ENCODE measurements around the gene ABCB8.
"Not testable (repeated sequence)": the region's sequence is repeated elsewhere in the genome, so short reads cannot be mapped to it uniquely, and the experiment has no call there.

The ABCB8 gene

DNA sequence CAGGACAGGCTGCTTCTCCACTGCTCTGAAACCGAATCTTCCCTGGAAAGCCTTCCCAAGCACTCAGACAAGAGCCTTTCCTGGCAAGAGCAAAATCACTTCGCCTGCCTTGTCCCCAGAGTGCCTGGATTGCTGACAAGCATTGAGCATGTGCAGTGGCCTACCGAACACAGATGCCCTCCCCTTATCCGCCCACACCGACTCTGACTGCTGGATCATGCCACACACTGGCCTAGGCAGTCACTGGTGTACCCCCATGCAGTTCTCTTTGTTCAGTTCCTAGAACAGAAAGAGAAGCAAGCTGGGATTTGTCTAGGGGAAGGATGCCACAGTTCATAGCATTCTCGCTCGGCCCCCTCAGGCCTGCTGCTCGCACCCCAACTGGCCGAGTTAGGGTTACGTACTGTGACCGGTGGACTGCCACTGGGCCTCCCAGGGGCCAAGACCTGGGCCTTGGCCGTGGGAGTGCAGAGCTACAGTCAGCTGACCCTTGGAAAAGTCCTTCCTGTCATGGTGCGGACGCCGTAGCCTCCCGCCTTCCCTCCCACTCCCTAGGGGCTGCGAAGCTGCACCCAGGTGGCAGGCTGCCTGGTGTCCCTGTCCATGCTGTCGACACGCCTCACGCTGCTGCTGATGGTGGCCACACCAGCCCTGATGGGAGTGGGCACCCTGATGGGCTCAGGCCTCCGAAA is 6.9 kb downstream of the ABCB8 start:
- DNase-seq (ENCODE audit: low read depth) = no peak

DNA sequence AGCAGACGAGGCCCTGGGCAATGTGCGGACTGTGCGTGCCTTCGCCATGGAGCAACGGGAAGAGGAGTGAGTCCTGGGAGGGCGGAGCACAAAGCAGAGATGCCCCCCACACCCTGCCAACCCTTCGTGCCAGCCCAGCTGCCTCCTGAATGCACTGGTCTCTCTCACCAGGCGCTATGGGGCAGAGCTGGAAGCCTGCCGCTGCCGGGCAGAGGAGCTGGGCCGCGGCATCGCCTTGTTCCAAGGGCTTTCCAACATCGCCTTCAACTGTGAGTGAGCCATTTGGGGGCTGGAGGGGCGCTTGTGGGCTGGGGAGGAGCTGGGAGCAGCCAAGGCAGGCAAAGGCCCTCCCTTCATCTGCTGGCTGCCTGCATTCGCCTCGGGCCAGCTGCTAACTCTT is 7.7 kb downstream of the ABCB8 start:
- DNase-seq (ENCODE audit: low read depth) = no peak

DNA sequence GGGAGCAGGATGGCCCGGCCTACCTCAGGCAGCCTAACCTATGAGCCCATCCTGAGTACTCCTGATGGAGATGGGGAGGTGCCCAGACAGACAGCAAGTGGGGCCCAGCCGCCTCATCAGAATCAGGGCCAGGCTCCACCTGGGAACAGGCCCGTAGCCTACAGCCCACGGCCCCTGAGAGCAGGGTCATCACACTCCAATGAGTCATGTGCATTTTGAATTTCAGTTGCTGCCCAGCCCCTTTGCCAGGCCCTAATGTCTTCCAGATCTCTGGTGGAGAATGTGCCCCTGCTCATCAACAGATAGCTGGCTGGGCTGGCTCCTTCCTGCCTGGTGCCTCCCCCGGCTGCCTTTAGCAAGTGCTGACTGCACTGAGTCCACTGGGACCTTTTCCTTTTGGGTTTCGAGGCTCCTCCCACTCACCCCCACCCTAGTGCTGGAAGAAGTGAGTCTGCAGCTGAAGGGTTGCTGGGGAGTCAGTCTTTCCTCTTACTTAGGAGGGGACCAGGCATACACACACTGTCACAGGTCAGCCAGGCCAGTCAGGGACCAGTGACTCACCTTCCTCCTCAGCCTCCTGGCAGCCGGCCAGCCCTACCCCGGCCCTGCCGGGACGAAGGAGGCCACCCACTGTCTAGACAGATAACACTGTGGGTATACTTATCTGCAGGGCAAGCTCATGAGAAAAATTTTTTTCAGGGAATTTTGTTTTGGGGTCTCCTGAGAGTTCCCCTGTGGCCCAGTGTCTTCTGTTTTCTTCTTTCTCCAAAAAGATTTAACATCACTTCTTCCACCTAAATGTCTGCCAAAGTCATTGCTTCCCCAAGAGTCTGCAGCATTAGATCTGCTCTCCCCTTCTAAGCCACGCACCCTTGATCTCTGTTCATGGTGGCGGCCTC is 10.9 kb downstream of the ABCB8 start:
- DNase-seq (ENCODE audit: low read depth) = peak; percentile 60

DNA sequence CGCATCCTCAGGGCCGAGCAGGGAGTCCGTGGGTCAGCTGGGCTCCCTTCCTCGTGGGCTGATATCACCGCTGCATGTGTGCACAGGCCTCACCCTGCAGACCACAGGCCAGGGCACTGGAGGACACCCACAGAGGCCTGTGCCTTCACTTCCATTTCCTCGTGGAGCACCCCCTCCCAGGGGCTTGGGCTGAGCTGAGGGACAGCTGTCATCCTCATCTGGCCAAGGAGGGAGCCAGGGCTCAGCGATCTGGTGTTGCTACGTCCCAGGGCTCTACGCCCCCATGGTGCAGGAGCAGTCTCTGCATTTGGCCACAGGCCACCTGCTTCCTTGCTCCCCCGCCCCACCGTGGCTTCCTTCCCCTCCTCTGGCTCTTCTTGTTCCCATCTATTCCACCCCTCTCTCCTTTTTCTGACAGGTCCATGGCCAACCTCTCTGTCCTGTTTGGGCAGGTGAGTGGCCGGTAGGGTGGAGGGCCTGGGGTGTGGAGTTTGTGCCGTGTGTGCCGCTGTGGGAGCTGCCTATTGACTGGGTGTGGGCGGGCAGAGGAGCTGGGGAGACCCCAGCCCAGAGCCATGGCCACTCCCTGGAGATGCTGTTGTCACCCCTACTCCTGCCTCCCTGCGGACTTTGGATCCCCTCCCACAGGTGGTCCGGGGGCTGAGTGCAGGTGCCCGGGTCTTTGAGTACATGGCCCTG is 11.7 kb downstream of the ABCB8 start:
- DNase-seq (ENCODE audit: low read depth) = no peak

DNA sequence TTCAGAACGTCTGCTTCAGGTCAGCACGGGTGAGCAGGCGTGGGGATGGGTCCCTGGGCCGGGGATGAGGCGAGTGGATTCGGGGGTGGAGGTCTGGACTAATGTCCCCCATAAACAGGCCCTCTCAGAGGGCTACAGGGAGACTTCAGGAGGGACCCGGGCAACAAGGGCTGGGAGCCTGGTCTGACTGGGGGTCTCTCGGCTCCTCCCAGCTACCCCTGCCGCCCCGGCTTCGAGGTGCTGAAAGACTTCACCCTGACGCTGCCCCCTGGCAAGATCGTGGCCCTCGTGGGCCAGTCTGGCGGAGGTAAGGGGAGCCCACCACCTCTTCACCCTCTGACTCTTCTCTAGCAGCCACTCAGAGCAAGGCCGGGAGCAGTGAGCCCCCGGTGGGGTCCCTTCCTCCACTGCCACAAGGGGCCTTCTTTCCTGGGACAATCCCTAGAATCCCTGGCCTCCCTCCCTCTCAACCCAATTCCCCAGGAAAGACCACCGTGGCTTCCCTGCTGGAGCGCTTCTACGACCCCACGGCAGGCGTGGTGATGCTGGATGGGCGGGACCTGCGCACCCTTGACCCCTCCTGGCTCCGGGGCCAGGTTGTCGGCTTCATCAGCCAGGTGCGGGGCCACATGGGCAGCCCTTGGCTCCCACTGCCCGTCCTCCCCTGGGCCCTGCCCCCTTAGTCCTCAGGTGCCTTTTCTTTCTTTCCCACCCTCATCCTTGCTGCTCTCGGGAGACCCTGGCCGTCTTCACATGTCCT is 12.5 kb downstream of the ABCB8 start:
- DNase-seq (ENCODE audit: low read depth) = no peak

DNA sequence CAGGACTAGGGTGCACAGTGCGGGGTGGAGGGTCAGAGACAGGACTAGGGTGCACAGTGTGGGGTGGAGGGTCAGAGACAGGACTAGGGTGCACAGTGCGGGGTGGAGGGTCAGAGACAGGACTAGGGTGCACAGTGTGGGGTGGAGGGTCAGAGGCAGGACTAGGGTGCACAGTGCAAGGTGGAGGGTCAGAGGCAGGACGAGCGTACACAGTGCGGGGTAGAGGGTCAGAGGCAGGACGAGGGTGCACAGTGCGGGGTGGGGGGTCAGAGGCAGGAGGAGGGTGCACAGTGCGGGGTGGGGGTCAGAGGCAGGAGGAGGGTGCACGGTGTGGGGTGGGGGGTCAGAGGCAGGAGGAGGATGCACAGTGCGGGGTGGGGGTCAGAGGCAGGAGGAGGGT is 15.2 kb downstream of the ABCB8 start:
- not testable (repeated sequence) for DNase-seq (ENCODE audit: low read depth)

DNA sequence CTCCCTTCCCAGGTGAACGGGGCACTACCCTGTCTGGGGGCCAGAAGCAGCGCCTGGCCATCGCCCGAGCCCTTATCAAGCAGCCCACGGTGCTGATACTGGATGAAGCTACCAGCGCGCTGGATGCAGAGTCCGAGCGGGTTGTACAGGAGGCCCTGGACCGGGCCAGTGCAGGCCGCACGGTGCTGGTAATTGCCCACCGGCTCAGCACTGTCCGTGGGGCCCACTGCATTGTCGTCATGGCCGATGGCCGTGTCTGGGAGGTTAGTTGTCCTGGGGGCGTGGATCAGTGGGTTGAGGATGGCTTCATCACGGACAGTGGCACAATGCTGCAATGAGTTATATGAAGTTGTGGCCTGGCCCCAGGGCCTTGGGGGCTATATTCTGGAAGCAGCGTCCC is 15.7 kb downstream of the ABCB8 start:
- no peak for DNase-seq (ENCODE audit: low read depth)

DNA sequence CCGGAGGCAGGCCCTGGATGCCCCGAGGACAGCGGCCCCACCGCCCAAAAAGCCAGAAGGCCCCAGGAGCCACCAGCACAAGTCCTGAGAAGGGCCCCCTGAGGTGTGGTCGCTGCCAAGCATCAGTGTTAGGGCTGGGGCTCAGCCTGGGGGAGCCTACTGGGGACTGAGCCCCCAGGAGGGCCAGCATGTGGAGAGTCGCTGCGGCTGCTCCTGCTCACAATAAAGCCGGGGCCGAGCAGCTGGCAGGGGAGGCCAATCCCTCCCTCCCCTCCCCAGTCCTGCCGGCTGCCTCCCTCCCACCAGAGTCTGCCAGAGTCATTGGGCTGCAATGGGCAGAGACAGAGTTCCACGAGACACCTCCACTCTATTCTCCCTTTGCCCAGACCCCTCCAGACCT is 17.0 kb downstream of the ABCB8 start:
- DNase-seq (ENCODE audit: low read depth) = no peak

DNA sequence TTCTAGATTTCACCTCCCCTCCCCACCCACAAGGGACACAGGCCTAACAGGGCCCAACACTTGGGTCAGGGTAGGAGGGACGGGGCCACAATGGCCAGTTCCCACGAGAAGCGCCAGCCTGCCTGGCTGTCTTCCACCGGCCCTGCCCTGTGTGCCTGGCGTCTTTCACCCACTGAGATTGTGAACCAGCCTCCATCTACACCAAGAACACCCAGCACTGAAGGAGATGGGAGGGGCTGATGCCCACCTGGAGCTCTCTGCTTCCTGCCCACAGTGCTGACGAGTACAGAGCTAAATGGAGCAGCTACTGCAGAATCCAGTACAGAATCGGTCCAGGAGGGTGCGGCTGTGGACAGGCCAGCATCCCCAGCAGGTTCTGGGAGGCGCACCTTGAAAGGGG is 17.7 kb downstream of the ABCB8 start:
- no peak for DNase-seq (ENCODE audit: low read depth)

DNA sequence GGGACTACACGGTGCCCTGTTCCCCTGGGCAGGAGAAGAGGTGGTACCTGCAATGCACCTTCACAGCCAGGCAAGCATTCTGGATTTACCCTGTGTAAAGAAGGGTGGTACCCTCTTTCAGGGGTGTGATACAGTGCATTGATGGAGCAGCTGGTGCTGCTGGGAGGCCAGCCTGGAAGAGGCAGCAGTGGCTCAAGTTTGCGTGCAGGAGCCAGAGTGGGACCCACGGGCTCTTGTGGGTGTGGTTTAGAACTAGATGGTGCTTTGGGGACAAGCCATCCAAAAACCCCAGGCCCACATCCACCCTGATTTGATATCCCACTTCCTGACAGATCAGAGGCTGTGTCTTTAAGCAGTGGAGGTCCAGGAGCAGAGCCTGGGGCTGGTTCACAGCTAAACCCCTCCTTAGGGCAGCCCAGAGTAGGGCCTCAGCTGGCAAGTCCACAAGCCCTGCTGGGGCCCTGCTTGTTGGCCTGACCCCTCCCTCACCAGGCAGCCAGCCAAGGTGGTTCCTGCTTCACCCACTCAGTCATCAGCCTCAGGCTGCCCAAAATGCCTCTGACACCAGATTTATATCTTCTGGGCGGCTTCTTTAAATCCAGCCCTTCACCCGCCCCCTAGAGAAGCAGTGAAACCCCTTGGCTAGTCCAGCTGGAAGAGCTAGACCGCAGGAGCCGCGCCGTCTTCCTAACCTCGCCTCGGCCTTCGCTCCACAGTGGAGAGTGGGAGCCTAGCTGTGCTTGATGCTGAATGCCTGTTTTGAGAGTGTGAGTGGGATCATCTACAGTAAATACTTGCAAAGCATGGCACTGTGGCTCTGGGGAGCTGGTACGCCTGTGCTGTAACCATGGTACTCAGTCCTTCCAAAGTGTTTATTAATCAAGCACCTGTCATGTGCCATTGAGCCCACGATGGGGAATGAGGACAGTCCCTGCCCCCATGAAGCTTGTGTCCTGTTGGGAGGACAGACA is 18.6 kb downstream of the ABCB8 start:
- no peak for DNase-seq (ENCODE audit: low read depth)

DNA sequence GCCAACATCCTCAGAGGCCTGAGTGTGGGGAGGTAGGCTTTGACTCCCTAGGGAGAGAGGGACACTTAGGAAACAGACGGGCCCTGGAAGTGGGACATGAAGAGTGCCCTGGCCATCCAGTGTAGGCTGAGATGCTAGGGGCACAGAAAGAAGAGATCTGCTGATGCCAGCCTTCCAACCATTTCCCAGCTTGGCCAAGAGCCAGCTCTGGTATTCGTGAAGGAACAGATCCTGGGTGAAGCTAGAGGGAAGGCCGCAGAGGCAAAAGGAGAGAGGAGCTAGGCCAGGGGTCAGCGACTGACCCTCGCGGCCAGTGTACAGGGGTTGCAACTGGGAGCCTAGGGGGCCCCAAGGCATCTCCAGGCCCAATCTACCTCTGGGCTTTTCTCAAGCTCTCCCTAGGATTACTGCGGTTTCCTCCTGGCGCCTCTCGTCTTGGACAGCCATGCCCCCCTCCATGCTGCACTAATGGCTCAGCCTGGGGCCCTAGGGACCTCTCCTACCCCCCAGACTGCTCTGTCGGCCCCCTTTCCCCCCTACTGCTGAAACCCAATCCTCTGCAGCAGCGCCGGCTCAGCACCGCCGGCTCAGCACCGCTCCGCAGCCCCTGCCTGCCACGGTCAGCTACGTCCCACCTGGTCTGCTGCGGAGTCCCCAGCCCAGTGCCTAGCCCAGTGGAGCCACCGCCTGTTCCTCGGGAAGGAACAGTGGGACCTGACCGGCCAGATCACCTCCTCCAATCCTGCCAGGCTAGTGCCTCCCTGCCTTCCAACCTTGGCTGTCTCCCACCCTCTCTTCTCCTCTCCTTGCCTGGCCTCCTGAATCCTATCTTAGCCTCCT is 19.9 kb downstream of the ABCB8 start, which contains the start of gene ASIC3:
TSS of gene ASIC3 (plus strand) at position 556 of the 840 bp plus-strand sequence. CDS start 355 bp downstream, outside the sequence.
- DNase-seq (ENCODE audit: low read depth) = no peak

DNA sequence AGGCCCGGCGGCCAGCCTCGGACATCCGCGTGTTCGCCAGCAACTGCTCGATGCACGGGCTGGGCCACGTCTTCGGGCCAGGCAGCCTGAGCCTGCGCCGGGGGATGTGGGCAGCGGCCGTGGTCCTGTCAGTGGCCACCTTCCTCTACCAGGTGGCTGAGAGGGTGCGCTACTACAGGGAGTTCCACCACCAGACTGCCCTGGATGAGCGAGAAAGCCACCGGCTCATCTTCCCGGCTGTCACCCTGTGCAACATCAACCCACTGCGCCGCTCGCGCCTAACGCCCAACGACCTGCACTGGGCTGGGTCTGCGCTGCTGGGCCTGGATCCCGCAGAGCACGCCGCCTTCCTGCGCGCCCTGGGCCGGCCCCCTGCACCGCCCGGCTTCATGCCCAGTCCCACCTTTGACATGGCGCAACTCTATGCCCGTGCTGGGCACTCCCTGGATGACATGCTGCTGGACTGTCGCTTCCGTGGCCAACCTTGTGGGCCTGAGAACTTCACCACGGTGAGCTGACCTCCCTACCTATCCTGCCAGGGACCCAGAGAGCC is 20.7 kb downstream of the ABCB8 start:
- no peak for DNase-seq (ENCODE audit: low read depth)

DNA sequence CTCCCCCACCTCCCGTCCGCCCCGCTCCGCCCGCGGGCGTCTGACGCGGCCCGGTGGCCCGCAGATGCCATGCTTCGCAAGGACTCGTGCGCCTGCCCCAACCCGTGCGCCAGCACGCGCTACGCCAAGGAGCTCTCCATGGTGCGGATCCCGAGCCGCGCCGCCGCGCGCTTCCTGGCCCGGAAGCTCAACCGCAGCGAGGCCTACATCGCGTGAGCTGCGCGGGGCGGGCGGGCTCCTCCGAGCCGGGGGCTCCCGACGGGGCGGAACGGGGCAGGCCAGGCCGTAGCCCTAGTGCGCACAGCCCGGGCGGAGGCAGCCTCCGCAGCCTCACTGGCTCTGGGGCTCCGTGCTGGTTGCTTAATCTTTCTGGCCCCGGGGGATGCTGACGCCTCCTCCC is 22.9 kb downstream of the ABCB8 start:
- DNase-seq (ENCODE audit: low read depth) = peak; percentile 23

DNA sequence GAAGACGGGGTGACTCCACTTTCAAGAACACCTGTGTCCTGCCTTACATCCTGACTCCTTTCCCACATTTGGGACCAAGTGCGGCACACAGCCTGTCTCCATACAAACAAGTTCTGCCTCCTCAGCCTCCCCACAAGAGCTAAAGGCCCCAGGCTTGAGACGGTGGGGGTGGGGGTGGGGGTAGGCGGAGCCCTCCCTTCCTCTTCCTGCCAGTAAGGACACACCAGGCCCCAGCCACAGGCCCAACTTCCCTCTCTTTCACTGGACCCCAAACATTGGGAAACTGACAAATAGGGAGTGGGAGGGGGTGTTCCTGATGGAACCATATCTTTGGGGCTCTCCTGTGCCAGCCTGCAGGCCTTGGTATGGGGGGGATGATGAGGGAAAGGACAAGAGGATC is 24.8 kb downstream of the ABCB8 start:
- DNase-seq (ENCODE audit: low read depth) = no peak

DNA sequence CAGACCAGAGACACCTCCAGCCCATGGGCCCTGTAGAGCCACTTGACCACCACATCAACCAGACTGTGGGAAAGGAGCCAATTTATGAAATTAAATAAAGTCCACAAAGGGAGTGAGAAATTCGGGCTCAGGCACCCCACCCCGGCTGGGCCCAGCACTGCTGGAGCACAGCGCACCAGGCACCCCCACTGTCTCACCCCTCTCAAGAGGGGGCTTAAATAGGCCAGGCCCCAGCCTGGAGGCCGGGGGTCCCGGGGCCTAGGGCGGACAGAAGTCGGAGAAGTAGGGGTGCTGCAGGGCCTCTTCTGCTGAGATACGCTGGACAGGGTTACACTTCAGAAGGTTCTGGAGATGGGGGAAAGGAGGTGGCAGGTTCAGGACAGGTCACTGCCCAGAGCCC is 25.5 kb downstream of the ABCB8 start:
- no peak for DNase-seq (ENCODE audit: low read depth)

DNA sequence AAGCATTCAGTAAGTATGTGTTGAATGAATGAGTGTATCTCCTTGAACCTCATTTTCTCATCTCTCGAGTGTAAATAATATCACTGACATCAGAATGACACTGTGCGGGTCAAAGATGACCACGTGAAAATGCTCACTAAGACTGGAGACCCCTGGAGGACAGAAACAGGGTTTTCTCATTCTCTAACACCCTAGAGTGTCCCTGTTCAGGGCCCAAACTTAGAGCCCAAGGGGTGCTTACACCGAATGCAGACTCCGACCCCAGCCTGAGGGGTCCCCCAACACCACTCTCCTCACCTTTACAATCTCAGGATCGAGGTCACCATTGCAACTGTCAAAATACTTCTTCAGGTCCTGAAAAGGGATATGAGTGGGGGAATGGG is 28.0 kb downstream of the ABCB8 start:
- DNase-seq (ENCODE audit: low read depth) = no peak

DNA sequence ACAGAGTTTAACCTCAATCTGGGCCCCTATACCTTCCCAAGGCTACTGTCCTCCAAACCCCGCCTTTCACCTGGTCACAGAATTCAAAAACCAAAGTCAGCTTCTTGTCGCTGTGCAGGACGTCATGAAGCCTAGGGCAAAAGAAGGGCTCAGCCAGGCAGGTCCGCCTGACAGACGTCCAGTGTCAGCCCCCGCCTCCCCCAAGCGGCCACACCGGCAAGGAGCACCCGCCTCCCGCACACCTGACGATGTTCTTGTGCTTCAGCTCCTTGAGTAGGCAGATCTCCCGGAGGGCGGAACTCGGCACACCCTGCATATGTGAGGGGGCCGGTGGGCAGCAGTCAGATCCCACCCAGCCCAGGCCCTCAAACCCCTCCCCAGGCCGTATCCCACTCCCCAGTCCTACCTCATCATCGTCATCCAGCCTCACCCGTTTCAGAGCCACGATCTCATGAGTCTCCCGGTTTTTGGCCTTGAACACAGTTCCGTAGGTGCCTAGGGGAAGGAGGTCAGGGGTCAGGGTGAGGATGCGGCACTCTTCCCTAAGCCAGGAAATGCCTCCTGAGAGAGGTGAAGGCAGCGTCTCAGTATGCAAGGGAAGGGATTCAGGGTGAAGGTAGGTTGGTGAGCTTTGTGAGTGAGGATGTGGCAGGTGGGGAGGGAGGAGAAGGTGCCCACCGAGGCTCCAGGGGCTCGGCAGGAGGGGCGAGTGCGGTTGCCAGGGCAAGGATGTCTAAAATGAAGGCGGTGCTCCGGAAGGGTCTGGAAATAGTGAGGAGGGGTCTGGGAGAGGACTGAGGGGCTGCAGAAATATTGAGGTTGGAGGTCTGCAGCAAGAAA is 28.6 kb downstream of the ABCB8 start:
- DNase-seq (ENCODE audit: low read depth) = no peak

DNA sequence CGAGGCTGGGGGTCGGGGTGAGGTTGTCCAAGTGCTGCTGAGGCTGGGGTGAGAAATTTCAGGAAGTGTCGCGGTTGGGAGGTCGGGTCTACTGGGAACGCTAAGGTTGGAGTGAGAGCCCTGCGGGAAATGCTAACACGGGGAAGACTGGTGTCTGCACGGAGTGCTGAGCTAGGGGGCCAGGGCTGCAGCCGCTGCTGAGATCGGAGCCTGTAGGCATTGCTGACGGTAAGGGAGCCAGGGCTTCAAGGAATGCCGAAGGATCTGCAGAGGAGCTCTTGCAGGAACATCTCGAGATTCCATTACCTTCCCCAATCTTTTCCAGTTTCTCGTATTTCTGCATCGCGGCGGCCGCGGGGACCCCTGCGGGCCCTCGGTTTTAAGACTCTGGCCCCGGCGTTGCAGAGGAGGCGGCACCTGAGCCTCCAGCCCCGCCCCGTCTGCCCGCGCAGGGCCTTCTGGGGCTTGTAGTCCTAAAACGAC is 29.3 kb downstream of the ABCB8 start, which contains the start of gene CDK5:
TSS of gene CDK5 (minus strand) at position 392 of the 483 bp plus-strand sequence. CDS start at position 343, 49 bp downstream.
- no peak for DNase-seq (ENCODE audit: low read depth)
